Measurements from ENCODE around the gene GGT6.

GGT6 gene

DNA sequence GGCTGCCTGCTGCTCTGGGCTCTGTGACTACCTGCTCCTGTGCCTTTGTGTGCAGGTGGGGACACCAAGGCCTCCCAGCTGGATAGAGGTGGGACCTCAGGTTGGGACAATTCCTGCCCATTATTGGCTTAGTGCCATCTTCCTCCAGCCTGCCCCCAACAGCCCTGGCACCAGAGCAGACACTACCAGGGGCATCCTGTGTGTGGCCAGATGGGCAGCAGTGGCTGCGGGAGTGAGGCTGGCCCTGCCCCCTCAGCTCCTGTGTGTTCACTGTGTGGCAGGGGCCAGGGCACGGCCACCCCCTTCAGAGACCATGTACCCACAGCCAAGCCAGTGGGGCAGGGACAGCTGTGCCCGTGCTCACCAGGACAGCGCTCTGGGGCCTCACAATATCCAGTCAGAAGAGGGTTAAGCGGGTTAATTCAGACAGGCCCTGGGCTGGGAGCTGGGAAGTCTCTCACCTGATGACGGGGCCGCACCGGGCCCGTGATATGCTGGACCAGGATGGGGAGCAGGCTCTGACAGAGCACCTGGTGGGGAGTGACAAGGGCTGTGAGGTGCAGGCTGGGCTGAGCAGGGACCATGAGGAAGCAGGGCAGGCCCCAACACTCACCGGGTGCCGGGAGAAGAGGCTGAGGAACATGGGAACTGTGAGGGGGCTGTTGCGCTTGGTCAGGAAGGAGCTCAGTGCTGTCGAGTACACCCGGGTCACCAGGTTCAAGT lies 18.2 kb downstream of the GGT6 start:
- no peak overlapping the region for H3K4me3 ChIP-seq (ENCODE audit: low read length)
- TF ChIP-seq, protein P1, sequence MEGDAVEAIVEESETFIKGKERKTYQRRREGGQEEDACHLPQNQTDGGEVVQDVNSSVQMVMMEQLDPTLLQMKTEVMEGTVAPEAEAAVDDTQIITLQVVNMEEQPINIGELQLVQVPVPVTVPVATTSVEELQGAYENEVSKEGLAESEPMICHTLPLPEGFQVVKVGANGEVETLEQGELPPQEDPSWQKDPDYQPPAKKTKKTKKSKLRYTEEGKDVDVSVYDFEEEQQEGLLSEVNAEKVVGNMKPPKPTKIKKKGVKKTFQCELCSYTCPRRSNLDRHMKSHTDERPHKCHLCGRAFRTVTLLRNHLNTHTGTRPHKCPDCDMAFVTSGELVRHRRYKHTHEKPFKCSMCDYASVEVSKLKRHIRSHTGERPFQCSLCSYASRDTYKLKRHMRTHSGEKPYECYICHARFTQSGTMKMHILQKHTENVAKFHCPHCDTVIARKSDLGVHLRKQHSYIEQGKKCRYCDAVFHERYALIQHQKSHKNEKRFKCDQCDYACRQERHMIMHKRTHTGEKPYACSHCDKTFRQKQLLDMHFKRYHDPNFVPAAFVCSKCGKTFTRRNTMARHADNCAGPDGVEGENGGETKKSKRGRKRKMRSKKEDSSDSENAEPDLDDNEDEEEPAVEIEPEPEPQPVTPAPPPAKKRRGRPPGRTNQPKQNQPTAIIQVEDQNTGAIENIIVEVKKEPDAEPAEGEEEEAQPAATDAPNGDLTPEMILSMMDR (conservative IDR thresholded peaks at IDR 0.05; ENCODE audit: low read depth, low read length): no peak
- no peak for DNase-seq (ENCODE audit: low read depth)

DNA sequence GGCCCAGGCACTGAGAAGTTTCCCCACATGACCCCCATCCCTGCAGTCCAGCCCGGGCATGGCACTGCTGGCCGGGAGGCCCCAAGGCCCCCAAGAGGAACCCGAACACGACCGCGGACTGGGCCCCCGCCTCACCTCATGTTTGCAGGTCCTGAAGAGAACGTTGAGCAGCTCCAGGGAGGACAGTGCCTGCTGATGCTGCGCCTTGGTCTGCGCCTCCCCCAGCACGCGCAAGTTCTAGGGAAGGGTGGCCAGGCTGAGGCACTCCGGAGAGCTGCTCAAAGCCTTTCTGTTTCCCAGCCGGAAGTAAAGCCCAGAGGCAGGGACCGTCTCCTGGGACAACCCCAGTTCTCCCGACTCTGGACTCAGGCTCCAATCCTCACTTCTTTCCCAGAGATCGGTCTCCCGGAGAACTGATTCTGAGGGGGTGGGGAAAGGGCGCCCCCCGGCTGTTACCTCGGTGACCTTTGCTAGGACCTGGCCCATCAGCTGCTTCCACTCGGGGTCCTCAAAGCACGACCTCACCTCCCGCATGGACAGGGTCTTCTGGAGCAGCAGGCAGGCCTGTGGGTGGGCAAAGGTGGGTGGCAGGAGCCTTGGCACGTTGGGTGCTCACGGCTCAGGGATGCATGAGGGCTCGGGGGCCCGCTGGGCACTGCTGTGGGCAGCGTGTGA lies 18.9 kb downstream of the GGT6 start:
- no peak for DNase-seq (ENCODE audit: low read depth)
- no peak overlapping the region for H3K4me3 ChIP-seq (ENCODE audit: low read length)
- TF ChIP-seq, protein P1 (conservative IDR thresholded peaks at IDR 0.05; ENCODE audit: low read depth, low read length): peak; percentile 17

DNA sequence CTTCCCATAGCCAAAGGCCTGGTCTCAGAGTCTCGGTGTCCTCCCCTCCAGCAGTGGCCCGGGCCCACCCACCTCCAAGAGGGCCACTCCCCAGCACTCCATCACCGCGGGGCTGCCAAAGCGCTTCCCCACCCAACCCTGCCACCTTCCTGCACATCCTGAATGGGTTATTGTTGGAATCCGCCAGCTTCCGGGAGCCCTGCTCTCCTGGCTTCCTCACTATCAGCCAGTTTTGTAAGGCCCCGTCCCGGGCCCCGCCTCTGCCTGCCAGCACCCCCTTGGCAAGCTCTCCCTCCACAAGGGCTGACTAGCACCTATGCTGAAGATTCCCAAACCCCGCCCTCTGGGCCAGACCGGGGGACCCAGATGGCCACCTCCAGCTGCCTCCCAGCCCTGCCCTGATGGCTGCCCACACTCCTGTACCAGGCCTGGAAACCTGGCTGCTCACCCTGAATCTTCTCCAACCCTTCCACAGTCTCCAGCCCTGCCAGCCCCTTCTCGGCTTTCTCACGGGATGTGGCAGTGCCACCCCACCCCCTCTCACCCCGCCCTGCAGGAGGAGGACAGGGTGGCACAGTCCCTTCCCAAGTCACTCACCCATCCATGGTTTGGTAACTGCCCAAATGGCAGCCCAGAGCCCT lies 19.6 kb downstream of the GGT6 start:
- no peak overlapping the region for H3K4me3 ChIP-seq (ENCODE audit: low read length)
- no peak for DNase-seq (ENCODE audit: low read depth)
- TF ChIP-seq, protein P1 (conservative IDR thresholded peaks at IDR 0.05; ENCODE audit: low read depth, low read length): no peak

DNA sequence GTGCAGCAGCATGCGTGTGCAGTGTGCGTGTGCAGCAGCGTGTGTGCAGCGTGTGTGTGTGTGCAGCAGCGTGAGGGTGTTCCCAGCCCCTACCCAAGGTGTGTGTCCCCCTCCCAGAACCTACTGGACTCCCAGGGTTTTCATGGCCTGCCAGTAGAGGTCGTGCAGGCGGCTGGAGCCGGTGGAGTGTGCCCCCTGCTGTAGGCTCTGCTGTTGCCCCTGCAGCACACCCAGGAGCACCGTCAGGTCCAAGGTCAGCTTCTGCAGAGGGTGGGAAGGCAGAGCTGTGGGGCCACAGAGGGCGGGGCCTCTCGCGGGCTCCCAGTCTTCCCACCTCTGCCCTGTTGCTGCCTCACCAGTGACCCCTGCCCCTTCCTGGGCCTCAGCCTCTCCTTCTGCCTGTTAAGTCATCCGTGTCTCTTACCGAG lies 20.1 kb downstream of the GGT6 start:
- no peak for DNase-seq (ENCODE audit: low read depth)
- TF ChIP-seq, protein P1 (conservative IDR thresholded peaks at IDR 0.05; ENCODE audit: low read depth, low read length): peak; percentile 64
- H3K4me3 ChIP-seq (ENCODE audit: low read length): no peak overlapping the region

DNA sequence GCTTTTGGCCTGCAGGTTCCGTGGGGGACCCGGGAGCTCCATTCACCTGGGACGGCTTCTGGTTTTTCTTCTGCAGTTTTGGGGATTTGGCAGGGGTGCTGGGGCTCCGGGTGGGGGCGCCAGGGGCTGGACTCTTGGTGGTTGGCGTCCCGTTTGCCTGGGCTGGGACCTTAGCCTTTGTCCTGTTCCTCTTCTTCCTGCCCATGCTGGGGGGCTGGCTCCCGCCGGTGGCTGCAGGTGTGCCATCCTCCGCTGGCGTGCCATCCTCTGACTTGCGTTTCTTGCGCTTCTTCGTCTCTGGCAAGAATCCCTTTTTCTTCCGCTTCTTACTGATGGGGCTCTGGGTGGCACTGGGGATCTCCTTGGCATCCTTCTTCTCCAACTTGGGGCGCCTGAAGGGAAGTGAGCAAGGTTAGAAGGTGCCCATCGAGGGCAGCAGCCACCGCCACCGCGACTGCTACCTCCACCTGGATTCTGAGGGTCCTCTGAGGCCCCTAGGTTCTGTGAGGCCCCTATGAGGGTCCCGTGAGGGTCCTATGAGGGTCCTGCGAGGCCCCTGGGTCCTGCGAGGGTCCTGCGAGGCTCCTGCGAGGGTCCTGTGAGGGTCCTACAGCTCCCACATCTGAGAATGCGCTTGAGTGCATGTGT lies 20.7 kb downstream of the GGT6 start:
- TF ChIP-seq, protein P1 (conservative IDR thresholded peaks at IDR 0.05; ENCODE audit: low read depth, low read length): no peak
- no peak overlapping the region for H3K4me3 ChIP-seq (ENCODE audit: low read length)
- no peak for DNase-seq (ENCODE audit: low read depth)

DNA sequence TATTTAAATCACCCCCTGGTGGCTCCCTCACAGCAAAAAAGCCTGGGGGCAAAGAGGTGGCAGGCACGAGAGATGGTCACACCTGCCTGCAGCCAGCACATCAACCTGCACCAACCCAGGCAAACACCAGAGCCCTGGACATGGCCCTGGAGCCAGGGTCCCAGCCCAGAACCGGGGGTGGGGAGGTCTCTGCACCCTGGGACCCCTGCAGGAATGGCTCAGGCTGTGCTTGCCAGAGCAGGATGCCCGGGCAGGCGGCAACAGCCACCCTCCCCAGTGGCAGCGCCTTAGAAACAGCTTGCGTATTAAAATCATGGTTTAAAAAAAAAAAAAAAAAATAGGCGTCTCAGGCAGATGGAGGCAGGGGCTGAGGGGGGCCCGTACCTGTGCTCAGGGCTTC lies 21.4 kb downstream of the GGT6 start:
- no peak overlapping the region for H3K4me3 ChIP-seq (ENCODE audit: low read length)
- TF ChIP-seq, protein P1 (conservative IDR thresholded peaks at IDR 0.05; ENCODE audit: low read depth, low read length): no peak
- no peak for DNase-seq (ENCODE audit: low read depth)

Measured in retinal pigment epithelial cell (primary cell).